ENCODE results near the gene CAMTA1.

CAMTA1 gene

DNA sequence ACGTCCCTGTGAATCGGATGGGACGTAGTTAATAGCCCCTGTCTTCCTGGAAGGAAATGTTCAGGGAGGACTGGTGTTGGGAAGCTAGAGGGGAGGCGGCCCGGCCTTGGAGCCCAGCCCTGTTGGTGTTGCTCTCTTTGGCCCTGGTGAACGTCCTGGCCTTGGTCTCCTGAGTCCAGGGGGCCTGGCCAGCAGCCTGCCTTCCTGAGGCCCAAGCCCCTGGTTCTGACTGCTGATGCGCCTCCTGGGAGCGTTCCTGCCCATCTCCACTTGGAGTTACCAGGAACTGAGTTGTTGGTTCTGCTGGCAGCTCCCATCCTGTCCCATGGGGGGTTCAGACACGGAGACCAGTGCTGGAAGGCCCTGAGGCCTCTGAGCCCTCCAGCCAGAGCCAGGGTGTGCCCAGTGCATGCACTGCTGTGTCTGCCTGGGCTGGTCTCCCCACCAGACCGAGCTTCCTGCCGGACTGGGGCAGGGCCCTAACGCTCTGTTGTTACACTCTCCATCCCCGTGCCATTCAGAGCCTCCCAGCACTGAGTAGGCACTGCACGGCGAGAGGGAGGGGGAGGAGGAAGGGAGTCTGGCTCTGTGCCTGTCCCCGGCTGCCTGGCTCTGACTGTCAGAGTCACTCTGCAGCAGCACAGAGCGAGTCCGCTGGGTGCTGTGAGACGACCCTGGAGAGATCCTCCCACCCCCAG lies 603.4 kb downstream of the CAMTA1 start:
- Histone ChIP-seq H3K9me3 (ENCODE audit: control insufficient read depth, insufficient read depth, low read depth, low read length) (no peaks in the 10 kb centered on the region), H3K36me3 (ENCODE audit: control insufficient read depth in 2 of 2, insufficient read depth in 1 of 2, low read length in 2 of 2) (no peaks in the 10 kb centered on the region), H3K4me1 (ENCODE audit: control insufficient read depth, insufficient read depth, low read length) (no peaks in the 10 kb centered on the region), H3K4me3 (ENCODE audit: low read depth, low read length) (no peak overlapping the region), H3K27ac (ENCODE audit: extremely low read depth, low read depth, low read length) (no peak overlapping the region)
- TF ChIP-seq, protein P1, sequence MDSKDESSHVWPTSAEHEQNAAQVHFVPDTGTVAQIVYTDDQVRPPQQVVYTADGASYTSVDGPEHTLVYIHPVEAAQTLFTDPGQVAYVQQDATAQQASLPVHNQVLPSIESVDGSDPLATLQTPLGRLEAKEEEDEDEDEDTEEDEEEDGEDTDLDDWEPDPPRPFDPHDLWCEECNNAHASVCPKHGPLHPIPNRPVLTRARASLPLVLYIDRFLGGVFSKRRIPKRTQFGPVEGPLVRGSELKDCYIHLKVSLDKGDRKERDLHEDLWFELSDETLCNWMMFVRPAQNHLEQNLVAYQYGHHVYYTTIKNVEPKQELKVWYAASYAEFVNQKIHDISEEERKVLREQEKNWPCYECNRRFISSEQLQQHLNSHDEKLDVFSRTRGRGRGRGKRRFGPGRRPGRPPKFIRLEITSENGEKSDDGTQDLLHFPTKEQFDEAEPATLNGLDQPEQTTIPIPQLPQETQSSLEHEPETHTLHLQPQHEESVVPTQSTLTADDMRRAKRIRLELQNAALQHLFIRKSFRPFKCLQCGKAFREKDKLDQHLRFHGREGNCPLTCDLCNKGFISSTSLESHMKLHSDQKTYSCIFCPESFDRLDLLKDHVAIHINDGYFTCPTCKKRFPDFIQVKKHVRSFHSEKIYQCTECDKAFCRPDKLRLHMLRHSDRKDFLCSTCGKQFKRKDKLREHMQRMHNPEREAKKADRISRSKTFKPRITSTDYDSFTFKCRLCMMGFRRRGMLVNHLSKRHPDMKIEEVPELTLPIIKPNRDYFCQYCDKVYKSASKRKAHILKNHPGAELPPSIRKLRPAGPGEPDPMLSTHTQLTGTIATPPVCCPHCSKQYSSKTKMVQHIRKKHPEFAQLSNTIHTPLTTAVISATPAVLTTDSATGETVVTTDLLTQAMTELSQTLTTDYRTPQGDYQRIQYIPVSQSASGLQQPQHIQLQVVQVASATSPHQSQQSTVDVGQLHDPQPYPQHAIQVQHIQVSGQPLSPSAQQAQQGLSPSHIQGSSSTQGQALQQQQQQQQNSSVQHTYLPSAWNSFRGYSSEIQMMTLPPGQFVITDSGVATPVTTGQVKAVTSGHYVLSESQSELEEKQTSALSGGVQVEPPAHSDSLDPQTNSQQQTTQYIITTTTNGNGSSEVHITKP (tag by site-specific recombination; IDR thresholded peaks at IDR 0.05): peak; percentile 34; the same call in 1 of the 2 replicates
- no peak for TF ChIP-seq ZBTB48 (tag by site-specific recombination; IDR thresholded peaks at IDR 0.05)
- POLR2A ChIA-PET: no interaction called here
- CTCF ChIA-PET: no interaction called here

DNA sequence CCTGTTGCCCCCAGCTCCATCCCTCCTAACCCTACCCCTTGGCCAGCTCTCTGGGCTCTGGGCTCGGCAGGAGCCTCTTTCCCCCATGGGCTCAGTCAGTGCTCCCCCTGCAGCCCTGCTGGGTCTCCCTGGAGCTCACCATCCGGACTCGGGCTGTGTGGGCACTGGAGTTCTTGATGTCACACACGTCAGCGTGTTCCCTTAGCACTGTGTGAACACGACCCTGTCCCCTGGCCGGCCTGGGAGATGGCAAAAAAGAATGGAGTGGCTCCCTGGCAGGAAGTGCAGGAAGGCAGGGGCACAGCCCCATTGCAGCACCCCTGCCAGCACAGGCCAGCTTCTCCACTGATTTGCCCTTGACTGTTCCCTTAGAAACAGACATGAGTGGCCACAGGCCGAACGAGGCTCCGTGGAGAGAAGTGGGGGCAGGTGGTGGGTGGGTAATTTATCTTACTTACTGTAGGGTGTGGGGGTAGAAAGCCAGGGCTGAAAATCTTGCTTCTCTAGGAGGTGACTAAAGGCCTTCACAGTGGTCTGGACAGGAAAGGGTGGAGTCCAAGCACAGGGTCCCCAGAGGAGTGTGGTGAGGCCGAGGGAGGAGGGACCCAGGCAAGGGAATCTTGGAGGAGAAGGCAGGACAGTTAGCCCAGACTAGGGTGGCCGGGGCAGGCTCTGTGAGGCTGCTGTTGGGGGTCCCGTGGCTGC lies 604.1 kb downstream of the CAMTA1 start:
- H3K9me3 ChIP-seq (ENCODE audit: control insufficient read depth, insufficient read depth, low read depth, low read length): no peaks in the 10 kb centered on the region
- no peak overlapping the region for H3K27ac ChIP-seq (ENCODE audit: extremely low read depth, low read depth, low read length)
- H3K4me3 ChIP-seq (ENCODE audit: low read depth, low read length): no peak overlapping the region
- TF ChIP-seq ZFHX2 (tag by site-specific recombination; conservative IDR thresholded peaks at IDR 0.05) (peak; percentile 86), ZNF837 (tag by site-specific recombination; IDR thresholded peaks at IDR 0.05) (no peak), GLIS1 (tag by site-specific recombination; IDR thresholded peaks at IDR 0.05) (0 out of 2 replicates have a peak, but pooled peaks have one; percentile 29), EGR2 (tag by site-specific recombination; IDR thresholded peaks at IDR 0.05; ENCODE audit: low read depth) (peak; percentile 92), ZNF518A (tag by site-specific recombination; conservative IDR thresholded peaks at IDR 0.05; ENCODE audit: low read depth) (no peak), ZNF660 (tag by site-specific recombination; IDR thresholded peaks at IDR 0.05) (no peak), ZNF114 (tag by site-specific recombination; IDR thresholded peaks at IDR 0.05) (no peak), ZIC2 (tag by site-specific recombination; IDR thresholded peaks at IDR 0.05) (peak; percentile 75)
- ChIA-PET CTCF (no interaction called here), POLR2A (no interaction called here)
- no peaks in the 10 kb centered on the region for H3K4me1 ChIP-seq (ENCODE audit: control insufficient read depth, insufficient read depth, low read length)
- H3K36me3 ChIP-seq (ENCODE audit: control insufficient read depth in 2 of 2, insufficient read depth in 1 of 2, low read length in 2 of 2): no peaks in the 10 kb centered on the region

DNA sequence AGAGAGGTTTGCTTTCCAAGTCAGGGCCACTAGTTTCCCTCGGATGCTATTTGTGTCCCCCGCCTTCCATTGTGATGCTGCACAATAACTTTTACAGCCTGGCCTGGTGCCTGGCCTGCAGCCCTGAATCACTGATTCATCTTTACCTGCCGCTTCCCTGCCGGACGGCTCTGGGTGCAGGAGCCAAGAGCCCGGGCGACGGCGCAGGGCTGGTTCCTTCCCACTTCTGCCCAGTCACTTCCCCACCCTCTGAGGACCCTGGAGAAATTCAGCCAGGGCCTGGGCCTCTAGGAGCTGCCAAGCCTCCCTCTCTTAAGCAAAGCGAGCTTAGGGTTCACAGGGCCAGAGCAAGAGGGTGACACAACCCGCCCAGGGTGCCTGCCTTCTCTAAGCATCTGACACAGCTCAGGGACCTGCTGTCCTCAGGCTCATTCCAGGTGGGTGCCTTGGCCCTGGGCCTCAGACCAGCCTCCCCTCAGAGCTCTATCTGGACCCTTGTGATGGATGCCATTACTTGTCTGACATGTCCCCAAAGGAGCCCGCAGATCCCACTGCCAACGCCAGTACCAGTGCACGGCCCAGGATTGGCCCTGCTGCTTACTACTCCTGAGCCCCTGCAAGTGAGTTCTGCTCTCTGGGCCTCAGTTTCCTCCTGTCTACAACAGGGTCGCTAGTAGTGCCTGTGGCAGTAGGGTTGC lies 604.8 kb downstream of the CAMTA1 start:
- Histone ChIP-seq H3K4me3 (ENCODE audit: low read depth, low read length) (no peak overlapping the region), H3K4me1 (ENCODE audit: control insufficient read depth, insufficient read depth, low read length) (no peaks in the 10 kb centered on the region), H3K27ac (ENCODE audit: extremely low read depth, low read depth, low read length) (no peak overlapping the region), H3K36me3 (ENCODE audit: control insufficient read depth in 2 of 2, insufficient read depth in 1 of 2, low read length in 2 of 2) (no peaks in the 10 kb centered on the region), H3K9me3 (ENCODE audit: control insufficient read depth, insufficient read depth, low read depth, low read length) (no peaks in the 10 kb centered on the region)
- CTCF ChIA-PET: no interaction called here
- POLR2A ChIA-PET: no interaction called here
- TF ChIP-seq ZSCAN4 (tag by site-specific recombination; IDR thresholded peaks at IDR 0.05) (no peak), KLF7 (tag by site-specific recombination; IDR thresholded peaks at IDR 0.05; ENCODE audit: borderline replicate concordance) (no peak), ZNF830 (tag by site-specific recombination; IDR thresholded peaks at IDR 0.05; ENCODE audit: low read depth) (no peak), RBAK (tag by site-specific recombination; IDR thresholded peaks at IDR 0.05) (no peak)
- TF ChIP-seq, protein P2, sequence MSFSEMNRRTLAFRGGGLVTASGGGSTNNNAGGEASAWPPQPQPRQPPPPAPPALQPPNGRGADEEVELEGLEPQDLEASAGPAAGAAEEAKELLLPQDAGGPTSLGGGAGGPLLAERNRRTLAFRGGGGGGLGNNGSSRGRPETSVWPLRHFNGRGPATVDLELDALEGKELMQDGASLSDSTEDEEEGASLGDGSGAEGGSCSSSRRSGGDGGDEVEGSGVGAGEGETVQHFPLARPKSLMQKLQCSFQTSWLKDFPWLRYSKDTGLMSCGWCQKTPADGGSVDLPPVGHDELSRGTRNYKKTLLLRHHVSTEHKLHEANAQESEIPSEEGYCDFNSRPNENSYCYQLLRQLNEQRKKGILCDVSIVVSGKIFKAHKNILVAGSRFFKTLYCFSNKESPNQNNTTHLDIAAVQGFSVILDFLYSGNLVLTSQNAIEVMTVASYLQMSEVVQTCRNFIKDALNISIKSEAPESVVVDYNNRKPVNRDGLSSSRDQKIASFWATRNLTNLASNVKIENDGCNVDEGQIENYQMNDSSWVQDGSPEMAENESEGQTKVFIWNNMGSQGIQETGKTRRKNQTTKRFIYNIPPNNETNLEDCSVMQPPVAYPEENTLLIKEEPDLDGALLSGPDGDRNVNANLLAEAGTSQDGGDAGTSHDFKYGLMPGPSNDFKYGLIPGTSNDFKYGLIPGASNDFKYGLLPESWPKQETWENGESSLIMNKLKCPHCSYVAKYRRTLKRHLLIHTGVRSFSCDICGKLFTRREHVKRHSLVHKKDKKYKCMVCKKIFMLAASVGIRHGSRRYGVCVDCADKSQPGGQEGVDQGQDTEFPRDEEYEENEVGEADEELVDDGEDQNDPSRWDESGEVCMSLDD (tag by site-specific recombination; IDR thresholded peaks at IDR 0.05): no peak

Measured in HEK293 (cell line).